ENCODE results near the gene DGAT2.

- TF ChIP-seq, protein P1, sequence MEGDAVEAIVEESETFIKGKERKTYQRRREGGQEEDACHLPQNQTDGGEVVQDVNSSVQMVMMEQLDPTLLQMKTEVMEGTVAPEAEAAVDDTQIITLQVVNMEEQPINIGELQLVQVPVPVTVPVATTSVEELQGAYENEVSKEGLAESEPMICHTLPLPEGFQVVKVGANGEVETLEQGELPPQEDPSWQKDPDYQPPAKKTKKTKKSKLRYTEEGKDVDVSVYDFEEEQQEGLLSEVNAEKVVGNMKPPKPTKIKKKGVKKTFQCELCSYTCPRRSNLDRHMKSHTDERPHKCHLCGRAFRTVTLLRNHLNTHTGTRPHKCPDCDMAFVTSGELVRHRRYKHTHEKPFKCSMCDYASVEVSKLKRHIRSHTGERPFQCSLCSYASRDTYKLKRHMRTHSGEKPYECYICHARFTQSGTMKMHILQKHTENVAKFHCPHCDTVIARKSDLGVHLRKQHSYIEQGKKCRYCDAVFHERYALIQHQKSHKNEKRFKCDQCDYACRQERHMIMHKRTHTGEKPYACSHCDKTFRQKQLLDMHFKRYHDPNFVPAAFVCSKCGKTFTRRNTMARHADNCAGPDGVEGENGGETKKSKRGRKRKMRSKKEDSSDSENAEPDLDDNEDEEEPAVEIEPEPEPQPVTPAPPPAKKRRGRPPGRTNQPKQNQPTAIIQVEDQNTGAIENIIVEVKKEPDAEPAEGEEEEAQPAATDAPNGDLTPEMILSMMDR (IDR thresholded peaks at IDR 0.05; ENCODE audit: borderline replicate concordance, extremely low read depth, low read length, poor library complexity, severe bottlenecking) = no peak
- no peak for TF ChIP-seq EZH2 (IDR thresholded peaks at IDR 0.05; ENCODE audit: borderline replicate concordance, low read depth, low read length, severe bottlenecking)
Measured at GRCh38 chr11:75820645-75821044, 52.1 kb downstream of the DGAT2 start.
